GM18909 (cell line): ENCODE measurements around the gene LIN9.

Experiments used
- ATAC-seq: cut with Tn5 transposase; IDR thresholded peaks from one replicate; pipeline ENCODE4 v1.9.1; 2021; ENCODE audit warnings: mild to moderate bottlenecking; ENCODE audit not compliant: unreplicated experiment, poor library complexity

LIN9 gene

GRCh38 chr1:226185141-226186036 is 123.6 kb downstream of the LIN9 start:
- no peak for ATAC-seq

- no peak for ATAC-seq
These were observed 126.8 kb downstream of the LIN9 start for GRCh38 chr1:226181996-226182714.
